LNCAP (cell line): Measurements from ENCODE around the gene MYO1G.

Experiments used
- TF ChIP-seq, protein P1 (sequence below): fragments of 450-650 bp; IDR thresholded peaks from 2 replicates; pipeline ENCODE4 v1.5.1; 2017; ENCODE audit warnings: mild to moderate bottlenecking

Gene MYO1G

DNA sequence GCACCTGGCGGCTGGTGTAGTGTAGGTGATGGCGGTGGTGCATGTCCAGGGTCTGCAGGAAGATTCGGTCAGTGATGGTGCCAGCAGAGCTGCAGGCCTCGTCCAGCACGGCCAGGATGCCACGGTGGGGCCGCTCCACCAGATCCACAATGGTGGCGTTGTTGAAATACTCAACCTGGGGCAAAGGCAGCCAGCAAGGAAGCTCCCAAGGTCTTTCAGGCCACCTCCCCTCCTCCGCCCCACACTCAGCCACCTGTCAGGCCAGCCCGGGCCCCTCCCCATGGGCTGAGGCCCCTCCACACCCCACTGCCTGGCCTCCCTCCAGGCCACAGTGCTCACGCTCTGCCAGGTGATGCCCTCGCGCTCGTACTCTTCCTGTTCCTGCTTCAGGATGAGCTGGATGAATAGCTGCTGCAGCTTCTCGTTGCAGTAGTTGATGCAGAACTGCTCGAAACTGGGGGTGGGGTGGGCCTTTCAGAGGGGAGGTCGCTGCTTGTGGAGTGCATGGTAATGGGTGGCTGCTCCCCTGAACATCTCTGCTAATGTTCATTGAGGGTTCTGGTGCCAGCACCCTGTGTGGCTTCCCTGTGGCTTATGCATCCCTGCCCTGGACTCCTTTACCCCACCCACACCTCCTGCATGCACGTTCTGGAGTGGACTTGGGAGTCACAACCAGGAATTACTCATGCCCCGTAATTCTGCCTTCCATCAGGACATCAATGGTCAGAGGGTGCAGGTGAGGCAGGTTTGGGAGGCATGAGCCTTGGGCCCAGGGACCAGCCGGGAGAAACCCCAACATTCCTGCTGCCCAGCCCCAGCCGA, 8.9 kb downstream of the MYO1G start:
- TF ChIP-seq, protein P1, sequence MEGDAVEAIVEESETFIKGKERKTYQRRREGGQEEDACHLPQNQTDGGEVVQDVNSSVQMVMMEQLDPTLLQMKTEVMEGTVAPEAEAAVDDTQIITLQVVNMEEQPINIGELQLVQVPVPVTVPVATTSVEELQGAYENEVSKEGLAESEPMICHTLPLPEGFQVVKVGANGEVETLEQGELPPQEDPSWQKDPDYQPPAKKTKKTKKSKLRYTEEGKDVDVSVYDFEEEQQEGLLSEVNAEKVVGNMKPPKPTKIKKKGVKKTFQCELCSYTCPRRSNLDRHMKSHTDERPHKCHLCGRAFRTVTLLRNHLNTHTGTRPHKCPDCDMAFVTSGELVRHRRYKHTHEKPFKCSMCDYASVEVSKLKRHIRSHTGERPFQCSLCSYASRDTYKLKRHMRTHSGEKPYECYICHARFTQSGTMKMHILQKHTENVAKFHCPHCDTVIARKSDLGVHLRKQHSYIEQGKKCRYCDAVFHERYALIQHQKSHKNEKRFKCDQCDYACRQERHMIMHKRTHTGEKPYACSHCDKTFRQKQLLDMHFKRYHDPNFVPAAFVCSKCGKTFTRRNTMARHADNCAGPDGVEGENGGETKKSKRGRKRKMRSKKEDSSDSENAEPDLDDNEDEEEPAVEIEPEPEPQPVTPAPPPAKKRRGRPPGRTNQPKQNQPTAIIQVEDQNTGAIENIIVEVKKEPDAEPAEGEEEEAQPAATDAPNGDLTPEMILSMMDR = no peak

- TF ChIP-seq, protein P1 = no peak
These were observed 9.6 kb downstream of the MYO1G start for GRCh38 chr7:44969049-44969700.

DNA sequence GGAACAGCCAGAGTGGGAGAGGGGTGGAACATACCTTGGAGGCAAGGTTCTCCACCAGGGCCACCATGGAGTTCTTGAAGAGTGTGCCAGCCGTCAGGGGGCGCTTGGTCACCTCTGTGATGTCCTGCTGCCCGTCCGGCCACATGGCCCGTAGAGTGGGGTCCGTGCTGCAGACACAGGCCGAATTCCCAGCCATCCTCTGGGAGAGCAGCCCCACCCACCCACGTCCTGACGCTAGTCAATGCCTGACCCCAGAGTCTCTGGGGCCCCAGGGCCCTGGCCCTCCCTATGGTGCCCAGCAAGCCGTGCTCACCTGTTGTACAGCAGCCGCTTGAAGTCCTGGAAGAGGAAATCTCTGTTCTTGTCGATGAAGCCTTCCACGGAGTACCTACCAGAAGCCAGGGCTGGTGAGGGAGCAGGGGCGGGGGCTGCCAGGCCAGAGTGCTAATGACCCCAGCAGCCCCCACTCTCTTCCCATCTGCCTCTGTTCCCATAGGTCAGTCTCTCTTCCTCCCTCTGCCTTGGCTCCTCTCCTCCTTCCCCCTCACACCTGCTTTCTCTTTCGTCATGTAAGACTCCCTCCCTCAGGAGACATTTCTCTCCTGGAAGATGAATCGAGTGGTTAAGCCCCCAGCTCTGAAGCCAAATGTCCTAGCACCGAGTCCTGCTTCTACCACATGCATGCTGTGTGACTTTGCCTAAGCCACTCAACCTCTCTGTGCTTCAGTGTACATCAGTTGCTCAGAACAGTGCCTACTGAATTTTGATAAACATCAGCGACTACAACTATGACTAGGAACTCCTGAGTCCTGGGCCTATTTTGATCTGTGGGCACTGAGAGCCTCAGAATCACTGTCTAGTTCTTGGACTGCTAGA, 11.0 kb downstream of the MYO1G start:
- TF ChIP-seq, protein P1 = no peak

- TF ChIP-seq, protein P1 = no peak
These were observed 11.9 kb downstream of the MYO1G start for GRCh38 chr7:44966731-44967538.

DNA sequence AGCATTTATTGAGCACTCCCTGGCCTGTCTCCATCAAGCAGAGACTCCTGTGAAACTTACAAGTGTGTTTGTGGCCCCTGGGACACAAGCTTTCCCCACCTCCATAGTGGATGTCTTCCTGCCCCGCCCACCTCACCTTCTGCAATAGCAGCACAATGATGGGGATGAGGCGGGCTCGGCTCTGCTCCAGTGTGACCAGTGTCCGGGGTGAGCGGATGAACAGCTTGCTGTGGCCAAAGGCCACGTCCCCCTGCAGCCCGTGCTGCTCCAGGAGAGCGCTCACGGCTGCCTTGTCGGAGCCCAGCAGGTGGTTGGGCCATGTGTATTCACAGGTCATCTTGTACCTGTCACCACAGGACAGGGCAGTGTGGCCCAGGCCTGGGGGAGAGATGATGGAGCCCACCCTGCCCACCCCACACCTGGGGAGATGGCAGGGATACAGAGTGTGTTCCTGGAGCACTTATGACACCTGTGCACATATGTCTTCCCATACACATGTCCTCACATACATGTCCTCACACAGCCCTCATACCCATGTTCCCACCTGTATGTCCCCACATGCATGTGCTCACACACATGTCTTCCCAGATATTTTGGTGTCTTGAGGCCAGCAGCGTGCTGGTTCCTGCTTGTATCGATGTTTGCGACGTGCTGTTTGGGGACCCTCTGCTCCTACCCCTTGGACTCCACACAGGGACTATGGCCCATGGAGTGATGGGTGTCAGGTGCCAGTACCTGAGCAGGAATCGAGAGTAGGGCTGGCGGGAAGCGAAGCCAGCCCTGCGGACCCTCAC, 12.7 kb downstream of the MYO1G start:
- TF ChIP-seq, protein P1 = no peak

- TF ChIP-seq, protein P1 = no peak
These were observed 13.3 kb downstream of the MYO1G start for GRCh38 chr7:44965441-44965903.
